Stimulated activated CD4-positive, alpha-beta T cell treated with anti-CD3 and anti-CD28 coated beads, Interleukin-15, amount 100 ng/mL, for 48 hours (primary cell): ENCODE measurements around the gene PIK3IP1.
A peak's percentile ranks its signal among the peaks of the same experiment; 100 is the strongest.
"Not testable (repeated sequence)": the region's sequence is repeated elsewhere in the genome, so short reads cannot be mapped to it uniquely, and the experiment has no call there.

ENCODE experiments used
- DNase-seq, 2 donors: peaks; one replicate each; pipeline ENCODE4 v3.0.0-alpha.2; 2020; ENCODE audit warnings: low read depth in 2 of 2

The PIK3IP1 gene

GRCh38 chr22:31248965-31249958, 43.0 kb downstream of the PIK3IP1 start:
- no peak for DNase-seq

- peak; percentile 37 to 39 for DNase-seq
These were observed 44.0 kb downstream of the PIK3IP1 start for GRCh38 chr22:31248138-31248745.

- DNase-seq, result no peak
These were observed 44.6 kb downstream of the PIK3IP1 start for GRCh38 chr22:31247726-31248125.

DNA sequence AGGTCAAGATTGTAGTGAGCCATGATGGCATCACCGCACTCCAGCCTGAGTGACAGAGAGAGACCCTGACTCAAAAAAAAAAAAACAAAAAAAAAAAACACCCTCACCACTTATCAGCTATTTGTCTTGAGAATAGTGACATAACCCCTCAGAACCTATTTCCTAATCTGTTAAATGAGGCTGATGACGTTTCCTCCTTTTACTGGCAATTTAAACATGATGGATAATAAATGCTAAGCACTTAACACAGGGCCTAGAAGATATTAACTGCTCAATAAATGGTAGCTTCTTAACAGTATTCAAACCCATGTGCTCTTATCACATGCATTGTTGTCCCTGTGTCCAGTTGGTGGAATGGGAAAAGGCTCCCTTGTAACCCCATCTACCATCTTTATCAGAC, 45.6 kb downstream of the PIK3IP1 start:
- DNase-seq, result no peak

GRCh38 chr22:31245998-31246397, 46.3 kb downstream of the PIK3IP1 start:
- not testable (repeated sequence) for DNase-seq

- DNase-seq, result no peak
These were observed 47.3 kb downstream of the PIK3IP1 start for GRCh38 chr22:31244943-31245451.

- DNase-seq, result no peak
These were observed 48.0 kb downstream of the PIK3IP1 start for GRCh38 chr22:31244046-31244942.

GRCh38 chr22:31243339-31244045, 48.8 kb downstream of the PIK3IP1 start:
- DNase-seq, result no peak

DNA sequence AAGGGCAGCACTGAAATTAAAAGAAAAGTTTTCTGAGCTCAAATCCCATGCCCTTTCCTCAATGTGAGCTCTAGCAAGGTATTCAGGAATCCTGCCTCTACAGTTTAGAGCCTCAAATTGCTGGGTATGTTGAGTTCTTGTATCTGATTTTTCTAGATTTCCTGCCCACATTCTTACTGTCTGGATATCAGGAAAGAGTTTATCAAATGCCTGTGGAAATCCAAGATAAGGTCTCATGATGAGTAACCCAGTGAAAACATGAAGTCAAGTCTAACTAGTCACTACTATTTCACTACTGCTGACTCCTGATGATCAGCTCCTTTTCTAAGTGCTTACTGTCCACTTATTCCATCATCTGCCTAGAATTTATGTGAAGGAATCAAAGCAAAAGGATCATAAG, 50.4 kb downstream of the PIK3IP1 start:
- DNase-seq, result no peak

- DNase-seq, result no peak
These were observed 51.1 kb downstream of the PIK3IP1 start for GRCh38 chr22:31241200-31241599.

- no peak for DNase-seq
These were observed 52.4 kb downstream of the PIK3IP1 start for GRCh38 chr22:31239771-31240370.

GRCh38 chr22:31238057-31238456, 54.2 kb downstream of the PIK3IP1 start:
- DNase-seq, result no peak

DNA sequence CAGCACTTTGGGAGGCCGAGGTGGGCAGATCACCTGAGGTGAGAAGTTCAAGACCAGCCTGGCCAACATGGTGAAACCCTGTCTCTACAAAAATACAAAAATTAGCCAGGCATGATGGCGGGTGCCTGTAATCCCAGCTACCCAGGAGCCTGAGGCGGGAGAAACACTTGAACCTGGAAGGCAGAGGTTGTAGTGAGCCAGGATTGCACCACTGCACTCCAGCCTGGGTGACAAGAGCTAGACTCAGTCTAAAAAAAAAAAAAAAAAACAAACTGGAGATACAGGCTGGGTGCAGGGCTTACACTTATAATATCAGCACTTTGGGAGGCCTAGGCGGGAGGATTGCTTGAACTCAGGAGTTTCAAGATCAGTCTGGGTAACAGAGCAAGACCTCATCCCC, 56.2 kb downstream of the PIK3IP1 start:
- not testable (repeated sequence) for DNase-seq

DNA sequence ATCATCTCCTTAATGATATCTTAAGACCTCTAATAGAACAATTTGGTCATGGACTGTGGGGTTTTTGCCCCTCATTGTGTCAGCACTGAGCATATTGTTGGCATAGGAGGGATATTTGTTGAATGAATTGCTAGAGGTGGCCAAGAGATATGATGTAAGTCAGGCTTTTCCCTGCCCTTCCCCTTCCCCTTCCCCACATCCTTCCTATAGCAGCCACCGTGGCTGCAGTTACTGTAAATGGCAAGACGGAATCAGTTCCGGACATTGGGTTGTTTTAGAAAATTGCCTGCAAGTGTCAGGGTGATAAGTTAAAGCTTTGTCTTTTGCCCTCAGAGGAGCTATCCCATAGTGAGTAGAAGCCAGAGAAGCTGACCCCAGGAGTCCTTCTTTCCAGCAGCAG, 57.2 kb downstream of the PIK3IP1 start:
- no peak for DNase-seq

DNA sequence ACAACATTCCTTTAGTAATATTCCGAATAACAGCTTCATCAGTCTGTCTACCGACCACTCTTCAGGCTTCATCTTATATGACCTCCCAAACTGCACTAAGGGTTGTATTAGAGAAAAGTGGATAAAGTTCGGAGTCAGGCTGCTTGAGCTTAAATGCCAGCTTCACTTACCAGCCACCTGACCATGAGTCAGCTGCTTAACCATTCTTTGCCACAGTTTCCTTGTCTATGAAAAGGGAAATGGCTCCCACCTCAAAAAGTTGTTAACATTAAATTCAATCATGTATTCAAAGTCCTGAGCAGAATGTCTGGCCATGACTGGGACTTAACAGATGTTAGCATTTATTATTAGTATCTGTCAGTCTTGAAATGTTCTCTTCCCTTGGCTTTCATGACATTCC, 59.3 kb downstream of the PIK3IP1 start:
- no peak for DNase-seq
